Measurements from ENCODE around the gene SIPA1L3. TPM values are rescaled to one million over a fixed set of nuclear protein-coding genes. Genes with fewer than 3 reads are reported as not detected.

SIPA1L3 gene
- polyA plus RNA-seq, 6 donors from 2014 or later = 9.2 to 43.0 (median 19.5) TPM

- Mint-ChIP-seq H3K36me3 (peaks cover 16 to 26% of the 10 kb centered on the region in 2 donors), H3K4me1 (peaks cover 37 to 67% (median 37%) of the 10 kb centered on the region in 3 donors), H3K27ac (peak overlapping the region in 1 of 6 donors; percentile 38), H3K27me3 (no peaks in the 10 kb centered on the region), H3K4me3 (no peak overlapping the region), H3K9me3 (peaks cover 0 to 6% (median 0%) of the 10 kb centered on the region in 7 donors)
- no peak for DNase-seq
- ATAC-seq (ENCODE audit: low read depth in 2 of 2) = no peak
Measured at GRCh38 chr19:38076337-38076736, 169.3 kb downstream of the SIPA1L3 start.

GRCh38 chr19:38078302-38078930, 171.4 kb downstream of the SIPA1L3 start:
- no peak for ATAC-seq (ENCODE audit: low read depth in 2 of 2)
- H3K4me1 Mint-ChIP-seq = peaks cover 33 to 58% (median 33%) of the 10 kb centered on the region in 3 donors
- H3K4me3 Mint-ChIP-seq = peak overlapping the region in 2 of 8 donors; percentile 0 to 3

GRCh38 chr19:38079926-38080380, 172.9 kb downstream of the SIPA1L3 start:
- peaks cover 8 to 17% of the 10 kb centered on the region in 2 donors for H3K36me3 Mint-ChIP-seq
- DNase-seq (peak; percentile 24), ATAC-seq (ENCODE audit: low read depth in 2 of 2) (peak; percentile 71 to 76)
- peak overlapping the region in 5 of 8 donors; percentile 34 to 82 (median 62) for H3K4me3 Mint-ChIP-seq
- no peaks in the 10 kb centered on the region for H3K27me3 Mint-ChIP-seq
- H3K27ac Mint-ChIP-seq = peak overlapping the region; percentile 88 to 98 (median 94)
- H3K9me3 Mint-ChIP-seq = peaks cover 0 to 6% (median 0%) of the 10 kb centered on the region in 7 donors
- peaks cover 26 to 45% (median 31%) of the 10 kb centered on the region in 3 donors for H3K4me1 Mint-ChIP-seq

More at GRCh38 chr19:38078302-38078930, 171.4 kb downstream of the SIPA1L3 start:
- Mint-ChIP-seq H3K9me3 (peaks cover 0 to 6% (median 0%) of the 10 kb centered on the region in 7 donors), H3K36me3 (peaks cover 8 to 19% of the 10 kb centered on the region in 2 donors), H3K27ac (peak overlapping the region in 5 of 6 donors; percentile 24 to 88 (median 78)), H3K27me3 (no peaks in the 10 kb centered on the region)
- DNase-seq = no peak

GRCh38 chr19:38081547-38082255, 174.7 kb downstream of the SIPA1L3 start:
- peaks cover 5 to 15% of the 10 kb centered on the region in 2 donors for H3K36me3 Mint-ChIP-seq
- no peak overlapping the region for H3K27ac Mint-ChIP-seq
- no peak overlapping the region for H3K4me3 Mint-ChIP-seq
- H3K9me3 Mint-ChIP-seq = no peaks in the 10 kb centered on the region
- no peak for DNase-seq
- peaks cover 29 to 39% (median 34%) of the 10 kb centered on the region in 3 donors for H3K4me1 Mint-ChIP-seq
- ATAC-seq (ENCODE audit: low read depth in 2 of 2) = no peak
- H3K27me3 Mint-ChIP-seq = no peaks in the 10 kb centered on the region

GRCh38 chr19:38082256-38083118, 175.5 kb downstream of the SIPA1L3 start:
- peaks cover 8 to 16% of the 10 kb centered on the region in 2 donors for H3K36me3 Mint-ChIP-seq
- H3K4me1 Mint-ChIP-seq = peaks cover 32 to 39% (median 34%) of the 10 kb centered on the region in 3 donors
- ATAC-seq (ENCODE audit: low read depth in 2 of 2) (no peak), DNase-seq (no peak)
- H3K27ac Mint-ChIP-seq = peak overlapping the region in 1 of 6 donors; percentile 71
- H3K27me3 Mint-ChIP-seq = no peaks in the 10 kb centered on the region
- H3K4me3 Mint-ChIP-seq = no peak overlapping the region
- H3K9me3 Mint-ChIP-seq = no peaks in the 10 kb centered on the region

- H3K9me3 Mint-ChIP-seq = no peaks in the 10 kb centered on the region
- peaks cover 23 to 26% (median 23%) of the 10 kb centered on the region in 3 donors for H3K4me1 Mint-ChIP-seq
- H3K4me3 Mint-ChIP-seq = peak overlapping the region in 1 of 8 donors; percentile 25
- no peaks in the 10 kb centered on the region for H3K27me3 Mint-ChIP-seq
- peaks cover 13 to 16% of the 10 kb centered on the region in 2 donors for H3K36me3 Mint-ChIP-seq
- H3K27ac Mint-ChIP-seq = peak overlapping the region in 1 of 6 donors; percentile 47
- DNase-seq (no peak), ATAC-seq (ENCODE audit: low read depth in 2 of 2) (no peak)
Measured at GRCh38 chr19:38084196-38084595, 177.2 kb downstream of the SIPA1L3 start.

- H3K4me1 Mint-ChIP-seq = peaks cover 0 to 10% (median 10%) of the 10 kb centered on the region in 3 donors
- DNase-seq = no peak
- peak overlapping the region in 4 of 6 donors; percentile 12 to 93 (median 30) for H3K27ac Mint-ChIP-seq
- no peaks in the 10 kb centered on the region for H3K9me3 Mint-ChIP-seq
- no peaks in the 10 kb centered on the region for H3K27me3 Mint-ChIP-seq
- H3K4me3 Mint-ChIP-seq = no peak overlapping the region
- peaks cover 9 to 13% of the 10 kb centered on the region in 2 donors for H3K36me3 Mint-ChIP-seq
- ATAC-seq (ENCODE audit: low read depth in 2 of 2) = no peak
Measured at GRCh38 chr19:38089440-38089839, 182.4 kb downstream of the SIPA1L3 start.

- peak overlapping the region in 4 of 6 donors; percentile 30 to 65 (median 50) for H3K27ac Mint-ChIP-seq
Measured at GRCh38 chr19:38093154-38093553, 186.1 kb downstream of the SIPA1L3 start.

GRCh38 chr19:38093587-38093986, 186.6 kb downstream of the SIPA1L3 start:
- Mint-ChIP-seq H3K4me3 (no peak overlapping the region), H3K27me3 (no peaks in the 10 kb centered on the region), H3K27ac (peak overlapping the region in 2 of 6 donors; percentile 47 to 65), H3K4me1 (peaks cover 17 to 26% (median 18%) of the 10 kb centered on the region in 3 donors), H3K9me3 (no peaks in the 10 kb centered on the region), H3K36me3 (peaks cover under 1 to 14% of the 10 kb centered on the region in 2 donors)
- no peak for ATAC-seq (ENCODE audit: low read depth in 2 of 2)
- no peak for DNase-seq

More at GRCh38 chr19:38093154-38093553, 186.1 kb downstream of the SIPA1L3 start:
- ATAC-seq (ENCODE audit: low read depth in 2 of 2) = no peak
- Mint-ChIP-seq H3K9me3 (no peaks in the 10 kb centered on the region), H3K4me1 (peaks cover 17 to 26% (median 18%) of the 10 kb centered on the region in 3 donors), H3K4me3 (no peak overlapping the region), H3K27me3 (no peaks in the 10 kb centered on the region), H3K36me3 (peaks cover 0 to 16% of the 10 kb centered on the region in 2 donors)
- no peak for DNase-seq

GRCh38 chr19:38095411-38096308, 188.7 kb downstream of the SIPA1L3 start:
- Mint-ChIP-seq H3K9me3 (peaks cover 0 to 1% (median 0%) of the 10 kb centered on the region in 7 donors), H3K27ac (peak overlapping the region; percentile 60 to 95 (median 82)), H3K4me1 (peaks cover 17 to 25% (median 22%) of the 10 kb centered on the region in 3 donors), H3K27me3 (no peaks in the 10 kb centered on the region), H3K36me3 (peaks cover 16 to 17% of the 10 kb centered on the region in 2 donors), H3K4me3 (peak overlapping the region in 3 of 8 donors; percentile 9 to 26 (median 26))
- ATAC-seq (ENCODE audit: low read depth in 2 of 2) (peak; percentile 70 to 86), DNase-seq (peak; percentile 55)

GRCh38 chr19:38099966-38100365, 193.0 kb downstream of the SIPA1L3 start:
- peaks cover 0 to 1% (median 0%) of the 10 kb centered on the region in 7 donors for H3K9me3 Mint-ChIP-seq
- DNase-seq (no peak), ATAC-seq (ENCODE audit: low read depth in 2 of 2) (no peak)
- no peaks in the 10 kb centered on the region for H3K27me3 Mint-ChIP-seq
- no peak overlapping the region for H3K27ac Mint-ChIP-seq
- H3K4me3 Mint-ChIP-seq = no peak overlapping the region
- peaks cover 16 to 17% of the 10 kb centered on the region in 2 donors for H3K36me3 Mint-ChIP-seq
- peaks cover 18 to 25% (median 21%) of the 10 kb centered on the region in 3 donors for H3K4me1 Mint-ChIP-seq

- ATAC-seq (ENCODE audit: low read depth in 2 of 2) (no peak), DNase-seq (no peak)
- Mint-ChIP-seq H3K4me3 (no peak overlapping the region), H3K27me3 (no peaks in the 10 kb centered on the region), H3K9me3 (peaks cover 0 to 1% (median 0%) of the 10 kb centered on the region in 7 donors), H3K36me3 (peaks cover 14 to 21% of the 10 kb centered on the region in 2 donors), H3K27ac (no peak overlapping the region), H3K4me1 (peaks cover 12 to 18% (median 15%) of the 10 kb centered on the region in 3 donors)
Measured at GRCh38 chr19:38100589-38100988, 193.6 kb downstream of the SIPA1L3 start.

All from naive B cell (primary cell).